OCI-LY7 (cell line): ENCODE measurements around the gene ACAP3.

Experiments used
- EZH2phosphoT487 ChIP-seq: fragments of 200-600 bp; sonication (generic); IDR thresholded peaks from 2 replicates; pipeline ENCODE4 v1.6.1; 2018; ENCODE audit warnings: low read depth, borderline replicate concordance, mild to moderate bottlenecking, mixed run types, antibody characterized with exemption, low read length, moderate library complexity, mixed read lengths
- TF ChIP-seq, protein P1 (sequence below): fragments of 200-600 bp; sonication (generic); conservative IDR thresholded peaks from 2 replicates; pipeline ENCODE4 v1.5.1; 2014; ENCODE audit warnings: mild to moderate bottlenecking, antibody characterized with exemption, low read length, moderate library complexity, mixed read lengths

DNA sequence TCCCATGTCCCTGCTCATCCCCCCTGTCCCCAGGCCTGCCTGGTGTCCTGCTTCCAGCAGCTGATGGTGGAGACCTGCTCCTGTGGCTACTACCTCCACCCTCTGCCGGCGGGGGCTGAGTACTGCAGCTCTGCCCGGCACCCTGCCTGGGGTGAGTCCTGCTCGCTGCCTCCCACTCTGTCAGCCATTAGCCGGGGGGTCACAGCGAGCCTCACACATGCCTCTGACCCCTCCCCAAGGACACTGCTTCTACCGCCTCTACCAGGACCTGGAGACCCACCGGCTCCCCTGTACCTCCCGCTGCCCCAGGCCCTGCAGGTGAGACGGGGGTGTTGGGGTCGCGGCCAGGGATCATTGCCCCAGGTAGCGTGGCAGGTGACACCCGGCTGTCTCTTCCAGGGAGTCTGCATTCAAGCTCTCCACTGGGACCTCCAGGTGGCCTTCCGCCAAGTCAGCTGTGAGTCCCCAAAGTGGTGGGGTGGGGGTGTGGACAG, 17.4 kb downstream of the ACAP3 start:
- TF ChIP-seq, protein P1, sequence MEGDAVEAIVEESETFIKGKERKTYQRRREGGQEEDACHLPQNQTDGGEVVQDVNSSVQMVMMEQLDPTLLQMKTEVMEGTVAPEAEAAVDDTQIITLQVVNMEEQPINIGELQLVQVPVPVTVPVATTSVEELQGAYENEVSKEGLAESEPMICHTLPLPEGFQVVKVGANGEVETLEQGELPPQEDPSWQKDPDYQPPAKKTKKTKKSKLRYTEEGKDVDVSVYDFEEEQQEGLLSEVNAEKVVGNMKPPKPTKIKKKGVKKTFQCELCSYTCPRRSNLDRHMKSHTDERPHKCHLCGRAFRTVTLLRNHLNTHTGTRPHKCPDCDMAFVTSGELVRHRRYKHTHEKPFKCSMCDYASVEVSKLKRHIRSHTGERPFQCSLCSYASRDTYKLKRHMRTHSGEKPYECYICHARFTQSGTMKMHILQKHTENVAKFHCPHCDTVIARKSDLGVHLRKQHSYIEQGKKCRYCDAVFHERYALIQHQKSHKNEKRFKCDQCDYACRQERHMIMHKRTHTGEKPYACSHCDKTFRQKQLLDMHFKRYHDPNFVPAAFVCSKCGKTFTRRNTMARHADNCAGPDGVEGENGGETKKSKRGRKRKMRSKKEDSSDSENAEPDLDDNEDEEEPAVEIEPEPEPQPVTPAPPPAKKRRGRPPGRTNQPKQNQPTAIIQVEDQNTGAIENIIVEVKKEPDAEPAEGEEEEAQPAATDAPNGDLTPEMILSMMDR, result peak; percentile 43; the same call in 1 of the 2 replicates
- no peak for TF ChIP-seq EZH2phosphoT487
